Measurements from ENCODE around the gene LMTK3. TPM values are rescaled to one million over a fixed set of nuclear protein-coding genes. Genes with fewer than 3 reads are reported as not detected.

Gene LMTK3
- total and polyA plus RNA-seq, 9 of the 15 experiments (the other 6 are each of a cell fraction or from before 2014, with no cell fraction given) = 0.35 to 12.3 (median 2.0) TPM; not detected in 2

GRCh38 chr19:48506138-48506733 lies 5.4 kb downstream of the LMTK3 start (continued):
- TF ChIP-seq RERE (CRISPR knock-in tag; IDR thresholded peaks at IDR 0.05; ENCODE audit: borderline replicate concordance) (no peak), POLR2AphosphoS2 (IDR thresholded peaks at IDR 0.05; ENCODE audit: low read length) (no peak), RBM17 (IDR thresholded peaks at IDR 0.05; ENCODE audit: borderline replicate concordance, low read depth, low read length) (no peak), ZFP1 (CRISPR knock-in tag; IDR thresholded peaks at IDR 0.05) (no peak), DNMT1 (IDR thresholded peaks at IDR 0.05) (no peak), ZFP36 (IDR thresholded peaks at IDR 0.05; ENCODE audit: low read depth, low read length, partially characterized antibody) (no peak), RBM25 (IDR thresholded peaks at IDR 0.05; ENCODE audit: low read depth, low read length, severe bottlenecking) (peak; percentile 87), U2AF2 (optimal IDR thresholded peaks at IDR 0.05; ENCODE audit: low read depth, low read length) (no peak), ARID2 (IDR thresholded peaks at IDR 0.05) (peak; percentile 84), USF1 (CRISPR knock-in tag; IDR thresholded peaks at IDR 0.05) (no peak), CEBPB (tag; IDR thresholded peaks at IDR 0.05) (no peak), ATF1 (CRISPR knock-in tag; IDR thresholded peaks at IDR 0.05) (no peak), ATF1 (tag; IDR thresholded peaks at IDR 0.05) (no peak), NRF1 (conservative IDR thresholded peaks at IDR 0.05 in 1 of 2, IDR thresholded peaks at IDR 0.05 in 1 of 2) (no peak), KLF16 (IDR thresholded peaks at IDR 0.05) (0 out of 2 replicates have a peak, but pooled peaks have one; percentile 12), ZNF174 (CRISPR knock-in tag; IDR thresholded peaks at IDR 0.05) (no peak), U2AF1 (optimal IDR thresholded peaks at IDR 0.05; ENCODE audit: low read depth, low read length) (no peak), ZNF592 (IDR thresholded peaks at IDR 0.05) (no peak), HNRNPL (IDR thresholded peaks at IDR 0.05; ENCODE audit: low read depth, low read length) (no peak), NCOA6 (IDR thresholded peaks at IDR 0.05) (no peak)
